ENCODE results near the gene PRRT2.
"Not testable (repeated sequence)": the region's sequence is repeated elsewhere in the genome, so short reads cannot be mapped to it uniquely, and the experiment has no call there.

PRRT2 gene

DNA sequence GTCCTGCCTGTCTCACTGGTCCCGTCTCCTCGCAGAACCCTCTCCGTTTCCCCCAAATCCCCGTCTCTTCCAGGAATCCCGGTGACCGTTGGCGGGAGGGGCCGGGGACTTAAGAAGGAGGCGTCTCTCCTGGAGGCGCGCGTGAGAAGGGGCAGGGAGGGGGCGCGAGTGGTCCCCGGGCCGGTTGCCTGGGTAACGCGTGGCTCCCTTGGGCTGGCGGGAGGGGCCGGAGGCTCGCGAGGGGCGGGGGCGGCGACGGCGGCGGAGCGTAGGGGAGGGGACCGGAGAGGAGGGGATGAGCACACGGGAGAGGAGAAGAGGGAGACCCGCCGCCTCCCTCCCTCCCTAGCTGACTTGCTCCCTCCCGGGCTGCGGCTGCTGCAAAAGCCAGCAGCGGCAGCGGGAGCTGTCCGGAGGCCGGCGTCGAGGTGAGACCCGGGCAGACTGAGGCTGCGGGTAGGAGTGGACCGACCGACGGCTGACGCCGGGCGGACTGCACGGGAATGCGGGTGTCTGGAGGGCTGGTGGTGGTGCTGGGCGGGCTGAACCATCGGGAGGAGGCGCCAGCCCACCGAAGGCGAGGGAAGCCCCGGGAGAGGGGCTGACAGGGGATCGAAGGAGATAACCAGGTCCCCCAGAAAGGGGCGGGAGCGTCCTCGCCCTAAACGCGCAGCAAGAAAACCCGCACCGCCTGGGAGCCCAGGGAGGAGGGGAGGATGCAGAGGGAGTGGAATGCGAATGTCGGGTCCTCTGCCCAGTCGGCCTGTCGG lies at the start of gene PRRT2:
PRRT2 (plus strand) TSS at position 298 of the 770 bp plus-strand sequence. CDS start 862 bp downstream, outside the sequence.
- peak; percentile 87 for DNase-seq (ENCODE audit: low spot score)

DNA sequence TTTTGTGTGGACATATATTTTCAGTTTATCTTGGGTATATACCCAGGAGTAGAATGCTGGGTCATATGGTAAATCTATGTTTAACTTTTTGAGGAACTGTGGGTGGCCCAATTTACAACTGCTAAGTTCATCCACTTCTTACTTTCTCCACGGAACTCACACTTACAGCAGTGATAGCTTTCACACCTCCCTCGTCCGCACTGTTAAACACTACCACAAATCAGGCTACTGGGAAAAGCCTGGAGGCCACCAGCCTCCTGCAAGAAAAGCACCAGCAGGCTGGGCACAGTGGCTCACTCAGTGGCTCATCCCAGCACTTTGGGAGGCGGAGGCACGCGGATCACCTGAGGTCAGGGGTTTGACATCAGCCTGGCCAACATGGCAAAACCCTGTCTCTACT lies 48.7 kb upstream of the PRRT2 start:
- no peak for DNase-seq (ENCODE audit: low spot score)

- no peak for DNase-seq (ENCODE audit: low spot score)
Measured at GRCh38 chr16:29765167-29766032, 46.6 kb upstream of the PRRT2 start.

- no peak for DNase-seq (ENCODE audit: low spot score)
Measured at GRCh38 chr16:29766571-29766970, 45.4 kb upstream of the PRRT2 start.

- no peak for DNase-seq (ENCODE audit: low spot score)
Measured at GRCh38 chr16:29767062-29767461, 44.9 kb upstream of the PRRT2 start.

GRCh38 chr16:29769507-29769906 lies 42.5 kb upstream of the PRRT2 start:
- no peak for DNase-seq (ENCODE audit: low spot score)

DNA sequence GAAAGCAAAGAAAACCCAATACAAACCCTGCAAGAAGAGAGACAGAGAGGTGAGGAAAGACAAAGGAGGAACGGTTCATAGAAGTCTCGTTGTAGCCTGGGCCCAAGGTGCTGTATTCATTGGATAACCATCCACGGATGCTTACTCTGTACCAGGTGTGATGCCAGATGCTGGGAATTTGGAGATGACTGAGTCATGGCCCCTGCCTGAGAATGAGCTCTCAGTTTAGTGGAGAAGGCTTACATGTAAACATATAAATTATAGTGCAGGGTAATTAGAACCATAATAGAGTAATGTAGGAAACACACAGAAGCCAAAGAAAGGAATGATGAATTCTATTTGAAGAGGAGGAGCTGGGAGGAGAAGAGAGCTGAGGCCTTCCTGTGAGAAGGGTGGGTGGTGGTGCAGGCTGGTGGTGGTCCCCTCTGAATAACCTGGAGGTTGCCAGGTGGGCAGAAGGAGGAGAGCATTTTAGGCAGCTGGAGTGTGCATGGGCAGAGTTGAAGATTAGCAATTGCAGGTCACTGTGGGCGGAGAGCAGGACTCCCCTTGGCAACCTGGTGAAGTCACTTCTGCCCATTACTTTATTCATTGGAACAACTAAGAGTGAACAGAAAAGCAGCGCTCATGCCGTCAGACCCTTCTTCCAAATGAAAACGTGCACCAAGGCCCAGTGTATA lies 41.6 kb upstream of the PRRT2 start:
- DNase-seq (ENCODE audit: low spot score) = no peak

DNA sequence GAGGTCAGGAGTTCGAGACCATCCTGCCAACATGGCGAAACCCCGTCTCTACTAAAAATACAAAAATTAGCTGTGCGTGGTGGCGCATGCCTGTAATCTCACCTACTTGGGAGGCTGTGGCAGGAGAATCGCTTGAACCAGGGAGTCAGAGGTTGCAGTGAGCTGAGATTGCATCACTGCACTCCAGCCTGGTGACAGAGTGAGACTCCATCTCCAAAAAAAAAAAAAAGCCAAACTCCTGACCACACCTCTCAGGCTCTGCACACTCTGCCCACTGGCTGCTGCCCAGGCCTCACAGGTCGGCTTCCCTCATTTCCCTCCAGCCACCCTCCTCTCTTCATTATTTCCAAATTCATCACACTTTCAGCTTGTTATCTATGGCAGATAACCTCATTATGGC lies 39.7 kb upstream of the PRRT2 start:
- not testable (repeated sequence) for DNase-seq (ENCODE audit: low spot score)

DNA sequence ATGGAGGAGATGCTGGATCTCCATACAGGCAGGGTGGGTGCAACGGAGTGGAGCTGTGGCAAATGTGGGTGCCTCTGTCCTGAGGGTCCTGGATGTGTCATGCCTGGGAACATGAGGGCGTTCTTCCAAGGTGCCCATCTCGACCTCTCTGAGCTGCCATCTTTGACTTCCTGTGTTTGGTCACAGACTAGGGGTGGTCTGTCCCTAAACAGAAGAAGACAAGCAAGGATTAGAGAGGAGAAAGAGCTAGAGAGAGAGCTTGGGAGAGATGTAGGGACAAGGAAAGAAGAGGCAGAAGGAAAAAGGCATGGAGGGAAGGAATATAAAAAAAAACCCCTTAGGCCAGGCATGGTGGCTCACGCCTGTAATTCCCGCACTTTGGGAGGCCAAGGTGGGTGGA lies 37.3 kb upstream of the PRRT2 start:
- DNase-seq (ENCODE audit: low spot score) = no peak

DNA sequence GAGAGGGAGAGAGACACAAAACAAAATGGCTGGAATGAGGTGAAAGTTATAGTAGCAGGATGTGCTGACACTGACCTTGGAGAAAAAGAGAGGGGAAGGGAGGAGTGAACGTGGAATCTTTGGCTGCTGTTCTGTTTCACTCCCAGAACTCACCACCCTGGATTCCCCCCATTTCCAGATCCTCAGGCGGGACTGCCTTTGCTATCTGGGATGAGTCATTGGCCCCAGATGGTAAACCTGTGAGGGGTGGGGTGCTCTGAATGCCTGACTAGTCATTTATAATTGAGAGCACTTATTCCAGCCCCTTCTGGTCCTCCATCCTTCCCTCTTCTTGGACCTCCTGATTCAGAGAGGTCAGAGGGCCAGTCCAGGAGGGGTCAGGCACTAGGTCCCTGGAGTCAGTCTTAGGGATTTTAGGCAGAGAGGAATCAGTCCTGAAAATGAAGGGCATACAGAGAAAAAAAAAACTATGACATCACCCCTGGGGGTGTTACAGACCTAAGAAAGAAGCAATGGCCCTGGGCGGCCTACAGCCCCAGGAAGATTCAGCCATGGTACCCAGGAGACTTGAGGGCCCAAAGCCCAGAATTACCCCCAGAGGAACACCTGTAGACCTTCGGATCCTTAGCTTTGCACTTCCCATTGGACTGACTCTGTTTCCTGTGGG lies 36.1 kb upstream of the PRRT2 start:
- no peak for DNase-seq (ENCODE audit: low spot score)

DNA sequence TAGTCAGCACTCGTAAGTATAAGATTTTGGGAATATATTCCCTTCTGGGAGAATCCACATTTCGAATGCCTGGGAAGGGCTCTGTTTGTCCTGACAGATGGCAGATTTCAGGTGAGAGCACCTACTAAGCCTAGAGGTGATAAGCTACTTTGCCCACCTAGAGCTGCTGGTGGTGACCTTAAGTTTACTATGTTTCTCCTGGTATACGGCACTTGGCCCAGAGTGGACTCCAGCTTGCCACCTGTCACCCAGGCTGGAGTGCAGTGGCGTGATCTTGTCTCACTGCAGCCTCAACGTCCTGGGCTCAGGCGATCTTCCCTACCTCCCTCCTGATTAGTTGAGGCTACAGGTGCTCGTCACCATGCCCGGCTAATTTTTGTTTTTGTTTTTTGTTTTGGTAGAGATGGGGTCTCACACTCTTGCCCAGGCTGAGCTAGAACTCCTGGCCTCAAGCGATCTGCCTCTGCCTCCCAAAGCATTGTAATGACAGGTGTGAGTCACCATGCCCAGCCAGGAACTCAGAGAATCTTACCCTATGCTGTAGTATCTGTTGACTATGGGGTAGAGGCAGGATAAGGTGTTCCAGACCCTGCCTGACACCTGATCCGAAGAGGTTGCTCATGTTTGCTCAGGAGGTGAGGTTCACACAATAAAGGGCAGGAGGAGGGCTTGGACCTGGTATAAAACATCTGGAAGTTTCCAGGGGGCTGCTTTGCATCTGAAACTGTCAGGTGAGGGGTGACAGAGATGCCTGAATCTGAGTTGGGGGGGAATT lies 34.2 kb upstream of the PRRT2 start, which contains the start of gene ZG16:
ZG16 (plus strand) TSS at position 681 of the 775 bp plus-strand sequence. CDS start 1,011 bp downstream, outside the sequence.
- no peak for DNase-seq (ENCODE audit: low spot score)

GRCh38 chr16:29779474-29779873 lies 32.5 kb upstream of the PRRT2 start:
- no peak for DNase-seq (ENCODE audit: low spot score)

DNA sequence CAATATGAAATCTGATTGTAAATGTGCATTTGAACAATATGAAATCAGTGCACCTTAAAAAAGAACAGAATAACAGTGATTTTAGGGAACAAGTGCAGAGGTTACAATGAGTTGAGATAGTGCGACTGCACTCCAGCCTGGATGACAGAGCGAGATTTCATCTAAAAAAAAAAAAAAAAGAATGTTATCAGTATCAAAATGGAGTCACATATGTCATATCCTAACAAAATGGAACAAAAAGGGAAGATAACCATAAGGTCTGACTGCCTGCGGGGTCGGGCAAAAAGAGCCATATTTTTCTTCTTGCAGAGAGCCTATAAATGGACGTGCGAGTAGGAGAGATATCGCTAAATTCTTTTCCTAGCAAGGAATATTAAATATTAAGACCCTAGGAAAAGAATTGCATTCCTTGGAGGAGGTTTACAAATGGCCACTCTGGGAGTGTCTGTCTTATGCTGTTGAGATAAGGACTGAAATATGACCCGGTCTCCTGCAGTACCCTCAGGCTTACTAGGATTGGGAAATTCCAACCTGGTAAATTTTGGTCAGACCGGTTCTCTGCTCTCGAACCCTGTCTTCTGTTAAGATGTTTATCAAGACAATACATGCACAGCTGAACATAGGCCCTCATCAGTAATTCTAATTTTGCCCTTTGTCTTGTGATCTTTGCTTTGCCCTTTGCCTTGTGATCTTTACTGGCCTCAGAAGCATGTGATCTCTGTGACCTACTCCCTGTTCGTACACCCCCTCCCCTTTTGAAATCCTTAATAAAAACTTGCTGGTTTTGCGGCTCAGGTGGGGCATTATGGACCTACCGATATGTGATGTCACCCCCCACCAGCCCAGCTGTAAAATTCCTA lies 28.7 kb upstream of the PRRT2 start:
- not testable (repeated sequence) for DNase-seq (ENCODE audit: low spot score)

GRCh38 chr16:29784157-29784556 lies 27.8 kb upstream of the PRRT2 start:
- no peak for DNase-seq (ENCODE audit: low spot score)

GRCh38 chr16:29784901-29785500 lies 27.0 kb upstream of the PRRT2 start:
- peak; percentile 65 for DNase-seq (ENCODE audit: low spot score)

- DNase-seq (ENCODE audit: low spot score) = not testable (repeated sequence)
Measured at GRCh38 chr16:29787155-29787554, 24.8 kb upstream of the PRRT2 start.

DNA sequence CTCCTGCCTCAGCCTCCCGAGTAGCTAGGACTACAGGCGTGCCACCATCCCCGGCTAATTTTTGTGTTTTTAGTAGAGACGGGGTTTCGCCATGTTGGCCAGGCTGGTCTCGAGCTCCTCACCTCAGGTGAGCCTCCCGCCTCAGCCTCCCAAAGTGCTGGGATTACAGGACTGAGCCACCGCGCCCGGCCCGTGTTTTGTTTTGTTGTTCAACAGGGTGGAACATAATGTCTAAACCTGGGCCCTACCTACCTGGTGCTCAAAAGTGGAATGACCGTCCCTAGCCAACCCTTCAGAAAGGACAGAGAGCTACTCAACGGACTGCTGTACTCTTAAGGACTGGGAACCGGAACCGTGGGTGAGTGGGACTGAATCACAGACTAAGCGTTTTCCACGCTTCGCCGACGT lies 22.2 kb upstream of the PRRT2 start:
- DNase-seq (ENCODE audit: low spot score) = no peak

DNA sequence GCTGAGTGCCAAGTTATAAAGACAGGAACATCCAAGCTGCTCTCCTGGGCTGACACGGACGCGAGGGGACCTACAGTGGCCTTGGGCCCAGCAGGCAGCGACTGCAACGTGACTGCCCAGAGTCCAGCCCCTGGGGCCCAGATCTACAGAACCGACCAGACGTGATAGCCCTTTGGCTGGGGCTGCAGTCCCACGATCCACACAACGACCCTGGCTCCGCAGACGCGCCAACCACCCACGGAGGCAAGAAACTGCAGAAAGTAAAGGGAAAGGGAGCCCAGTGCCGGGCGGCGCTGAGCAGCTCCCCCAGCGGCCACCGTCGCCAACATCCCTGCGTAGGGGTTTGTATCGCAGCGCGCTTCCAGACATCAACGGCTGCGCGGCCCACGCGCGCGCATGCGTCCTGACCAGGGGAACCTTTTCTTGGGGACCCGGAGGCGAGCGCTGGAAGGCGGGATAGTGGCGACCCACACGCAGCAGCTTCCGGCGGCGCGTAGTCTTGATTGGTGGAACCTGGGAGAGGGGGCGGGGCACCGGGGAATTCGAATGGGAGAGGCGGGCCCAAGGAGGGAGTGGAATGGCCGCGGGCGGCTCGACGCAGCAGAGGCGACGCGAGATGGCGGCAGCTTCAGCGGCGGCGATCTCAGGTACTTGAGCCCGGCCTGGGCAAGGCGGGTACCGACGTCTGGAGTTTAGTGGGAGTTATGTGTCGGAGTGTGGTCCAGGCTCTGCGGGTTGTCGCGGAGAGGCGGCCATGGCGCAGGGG lies 21.6 kb upstream of the PRRT2 start, which contains the start of gene KIF22:
KIF22 (plus strand) TSS at position 569 of the 766 bp plus-strand sequence; CDS start at position 578, 9 bp downstream.
- peak; percentile 98 for DNase-seq (ENCODE audit: low spot score)
